Ishikawa (cell line): ENCODE data around the gene AMH.

Experiments
- CEBPB ChIP-seq: IDR thresholded peaks from 2 replicates; pipeline ENCODE4 v1.6.1; 2012
- CREB1 ChIP-seq: IDR thresholded peaks from 2 replicates; pipeline ENCODE4 v1.6.1; 2012; ENCODE audit warnings: low read depth
- EGR1 ChIP-seq: IDR thresholded peaks from 2 replicates; pipeline ENCODE4 v1.6.1; 2012
- EP300 ChIP-seq: IDR thresholded peaks from 2 replicates; pipeline ENCODE4 v1.6.1; 2012; ENCODE audit warnings: borderline replicate concordance
- FOXM1 ChIP-seq: IDR thresholded peaks from 2 replicates; pipeline ENCODE4 v1.6.1; 2012; ENCODE audit warnings: low read depth, borderline replicate concordance
- MAX ChIP-seq: IDR thresholded peaks from 2 replicates; pipeline ENCODE4 v1.6.1; 2012
- NFIC ChIP-seq: IDR thresholded peaks from 2 replicates; pipeline ENCODE4 v1.6.1; 2012
- RAD21 ChIP-seq: IDR thresholded peaks from 2 replicates; pipeline ENCODE4 v1.6.1; 2012; ENCODE audit warnings: low read depth
- REST ChIP-seq: IDR thresholded peaks from 2 replicates; pipeline ENCODE4 v1.6.1; 2012; ENCODE audit warnings: low read depth, mild to moderate bottlenecking
- TAF1 ChIP-seq: IDR thresholded peaks from 2 replicates; pipeline ENCODE4 v1.6.1; 2012; ENCODE audit warnings: low read depth, mild to moderate bottlenecking
- TCF12 ChIP-seq: IDR thresholded peaks from 2 replicates; pipeline ENCODE4 v1.6.1; 2012; ENCODE audit warnings: low read depth
- TEAD4 ChIP-seq: IDR thresholded peaks from 2 replicates; pipeline ENCODE4 v1.6.1; 2012
- USF1 ChIP-seq: IDR thresholded peaks from 2 replicates; pipeline ENCODE4 v1.6.1; 2012
- YY1 ChIP-seq: IDR thresholded peaks from 2 replicates; pipeline ENCODE4 v1.6.1; 2012; ENCODE audit warnings: low read depth
- ZBTB7A ChIP-seq: IDR thresholded peaks from 2 replicates; pipeline ENCODE4 v1.6.1; 2012; ENCODE audit warnings: low read depth

The AMH gene

GRCh38 chr19:2255982-2256685 is 7.0 kb downstream of the AMH start, which contains the start of gene JSRP1:
JSRP1 (minus strand) TSS chr19:2256417; CDS start chr19:2255314, 1,103 bp downstream.
- TF ChIP-seq TCF12 (no peak), NFIC (no peak), TEAD4 (no peak), USF1 (peak; percentile 13; the same call in 1 of the 2 replicates), ZBTB7A (no peak; the same call in 1 of the 2 replicates)

- no peak for TF ChIP-seq TCF12
- TF ChIP-seq CEBPB = no peak
- no peak for TF ChIP-seq NFIC
- no peak for TF ChIP-seq EP300
- TF ChIP-seq YY1 = no peak
- no peak for TF ChIP-seq CREB1
- no peak for TF ChIP-seq TEAD4
Observed at GRCh38 chr19:2259336-2259735, 10.2 kb downstream of the AMH start.

- no peak for TF ChIP-seq NFIC
- TF ChIP-seq YY1 = no peak
- no peak for TF ChIP-seq EGR1
- no peak for TF ChIP-seq CEBPB
- no peak for TF ChIP-seq FOXM1
- TF ChIP-seq EP300 = no peak
Observed at GRCh38 chr19:2260341-2260805, 11.2 kb downstream of the AMH start.

- TF ChIP-seq RAD21 (peak; percentile 46; the same call in 1 of the 2 replicates), YY1 (0 out of 2 replicates have a peak, but pooled peaks have one; percentile 53), CEBPB (no peak)
Observed at GRCh38 chr19:2261438-2262172, 12.5 kb downstream of the AMH start.

GRCh38 chr19:2266183-2266993 is 17.3 kb downstream of the AMH start:
- TF ChIP-seq YY1 (no peak), TEAD4 (no peak), MAX (peak; percentile 75), NFIC (peak; percentile 57), USF1 (peak; percentile 75), EP300 (no peak), TAF1 (no peak), FOXM1 (no peak), CREB1 (no peak)

GRCh38 chr19:2268480-2268830 is 19.3 kb downstream of the AMH start:
- TF ChIP-seq MAX = no peak
- TF ChIP-seq CEBPB = no peak
- TF ChIP-seq REST = no peak
- no peak for TF ChIP-seq TEAD4

- TF ChIP-seq FOXM1 (no peak), TAF1 (no peak), ZBTB7A (peak; percentile 93), USF1 (no peak), TCF12 (no peak), CREB1 (no peak), RAD21 (no peak), MAX (no peak)
Observed at GRCh38 chr19:2268861-2269243, 19.7 kb downstream of the AMH start.
